ENCODE data around the gene PRLR. TPM values are rescaled to one million over a fixed set of nuclear protein-coding genes. Genes with fewer than 3 reads are reported as not detected.

The PRLR gene
- total and polyA plus RNA-seq, 10 of the 15 experiments (the other 5 are each of a cell fraction or from before 2014, with no cell fraction given) = 0.03 to 8.1 (median 0.20) TPM

GRCh38 chr5:35246900-35247647, 16.8 kb upstream of the PRLR start (continued):
- no peak for TF ChIP-seq ETV6 (conservative IDR thresholded peaks at IDR 0.05 in 1 of 2, IDR thresholded peaks at IDR 0.05 in 1 of 2; ENCODE audit: borderline replicate concordance in 1 of 2, low read depth in 1 of 2)
- no peak for TF ChIP-seq GABPA (IDR thresholded peaks at IDR 0.05; ENCODE audit: low read depth)
- TF ChIP-seq, protein P1, sequence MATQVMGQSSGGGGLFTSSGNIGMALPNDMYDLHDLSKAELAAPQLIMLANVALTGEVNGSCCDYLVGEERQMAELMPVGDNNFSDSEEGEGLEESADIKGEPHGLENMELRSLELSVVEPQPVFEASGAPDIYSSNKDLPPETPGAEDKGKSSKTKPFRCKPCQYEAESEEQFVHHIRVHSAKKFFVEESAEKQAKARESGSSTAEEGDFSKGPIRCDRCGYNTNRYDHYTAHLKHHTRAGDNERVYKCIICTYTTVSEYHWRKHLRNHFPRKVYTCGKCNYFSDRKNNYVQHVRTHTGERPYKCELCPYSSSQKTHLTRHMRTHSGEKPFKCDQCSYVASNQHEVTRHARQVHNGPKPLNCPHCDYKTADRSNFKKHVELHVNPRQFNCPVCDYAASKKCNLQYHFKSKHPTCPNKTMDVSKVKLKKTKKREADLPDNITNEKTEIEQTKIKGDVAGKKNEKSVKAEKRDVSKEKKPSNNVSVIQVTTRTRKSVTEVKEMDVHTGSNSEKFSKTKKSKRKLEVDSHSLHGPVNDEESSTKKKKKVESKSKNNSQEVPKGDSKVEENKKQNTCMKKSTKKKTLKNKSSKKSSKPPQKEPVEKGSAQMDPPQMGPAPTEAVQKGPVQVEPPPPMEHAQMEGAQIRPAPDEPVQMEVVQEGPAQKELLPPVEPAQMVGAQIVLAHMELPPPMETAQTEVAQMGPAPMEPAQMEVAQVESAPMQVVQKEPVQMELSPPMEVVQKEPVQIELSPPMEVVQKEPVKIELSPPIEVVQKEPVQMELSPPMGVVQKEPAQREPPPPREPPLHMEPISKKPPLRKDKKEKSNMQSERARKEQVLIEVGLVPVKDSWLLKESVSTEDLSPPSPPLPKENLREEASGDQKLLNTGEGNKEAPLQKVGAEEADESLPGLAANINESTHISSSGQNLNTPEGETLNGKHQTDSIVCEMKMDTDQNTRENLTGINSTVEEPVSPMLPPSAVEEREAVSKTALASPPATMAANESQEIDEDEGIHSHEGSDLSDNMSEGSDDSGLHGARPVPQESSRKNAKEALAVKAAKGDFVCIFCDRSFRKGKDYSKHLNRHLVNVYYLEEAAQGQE (IDR thresholded peaks at IDR 0.05; ENCODE audit: low read depth, low read length) = no peak
- TF ChIP-seq SUPT20H (IDR thresholded peaks at IDR 0.05; ENCODE audit: borderline replicate concordance, control insufficient read depth, low read depth, low read length) = no peak
- 0 out of 2 replicates have a peak, but pooled peaks have one; percentile 25 for TF ChIP-seq MXI1 (IDR thresholded peaks at IDR 0.05; ENCODE audit: low read depth, low read length)
- no peak for TF ChIP-seq NFYA (IDR thresholded peaks at IDR 0.05; ENCODE audit: borderline replicate concordance, low read depth, low read length)
- no peak for TF ChIP-seq WRNIP1 (IDR thresholded peaks at IDR 0.05; ENCODE audit: borderline replicate concordance, low read depth, low read length)
- TF ChIP-seq USF2 (IDR thresholded peaks at IDR 0.05; ENCODE audit: borderline replicate concordance, low read depth, low read length) = no peak
- TF ChIP-seq MLLT1 (IDR thresholded peaks at IDR 0.05) = no peak
- TF ChIP-seq FOXK2 (IDR thresholded peaks at IDR 0.05) = no peak
- TF ChIP-seq, protein P2, sequence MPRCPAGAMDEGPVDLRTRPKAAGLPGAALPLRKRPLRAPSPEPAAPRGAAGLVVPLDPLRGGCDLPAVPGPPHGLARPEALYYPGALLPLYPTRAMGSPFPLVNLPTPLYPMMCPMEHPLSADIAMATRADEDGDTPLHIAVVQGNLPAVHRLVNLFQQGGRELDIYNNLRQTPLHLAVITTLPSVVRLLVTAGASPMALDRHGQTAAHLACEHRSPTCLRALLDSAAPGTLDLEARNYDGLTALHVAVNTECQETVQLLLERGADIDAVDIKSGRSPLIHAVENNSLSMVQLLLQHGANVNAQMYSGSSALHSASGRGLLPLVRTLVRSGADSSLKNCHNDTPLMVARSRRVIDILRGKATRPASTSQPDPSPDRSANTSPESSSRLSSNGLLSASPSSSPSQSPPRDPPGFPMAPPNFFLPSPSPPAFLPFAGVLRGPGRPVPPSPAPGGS (IDR thresholded peaks at IDR 0.05; ENCODE audit: borderline replicate concordance, insufficient read depth, low read depth, low read length, poor library complexity, severe bottlenecking) = no peak
- TF ChIP-seq PBX3 (IDR thresholded peaks at IDR 0.05; ENCODE audit: insufficient replicate concordance, low read depth, low read length) = peak; percentile 52
- TF ChIP-seq, protein P3, sequence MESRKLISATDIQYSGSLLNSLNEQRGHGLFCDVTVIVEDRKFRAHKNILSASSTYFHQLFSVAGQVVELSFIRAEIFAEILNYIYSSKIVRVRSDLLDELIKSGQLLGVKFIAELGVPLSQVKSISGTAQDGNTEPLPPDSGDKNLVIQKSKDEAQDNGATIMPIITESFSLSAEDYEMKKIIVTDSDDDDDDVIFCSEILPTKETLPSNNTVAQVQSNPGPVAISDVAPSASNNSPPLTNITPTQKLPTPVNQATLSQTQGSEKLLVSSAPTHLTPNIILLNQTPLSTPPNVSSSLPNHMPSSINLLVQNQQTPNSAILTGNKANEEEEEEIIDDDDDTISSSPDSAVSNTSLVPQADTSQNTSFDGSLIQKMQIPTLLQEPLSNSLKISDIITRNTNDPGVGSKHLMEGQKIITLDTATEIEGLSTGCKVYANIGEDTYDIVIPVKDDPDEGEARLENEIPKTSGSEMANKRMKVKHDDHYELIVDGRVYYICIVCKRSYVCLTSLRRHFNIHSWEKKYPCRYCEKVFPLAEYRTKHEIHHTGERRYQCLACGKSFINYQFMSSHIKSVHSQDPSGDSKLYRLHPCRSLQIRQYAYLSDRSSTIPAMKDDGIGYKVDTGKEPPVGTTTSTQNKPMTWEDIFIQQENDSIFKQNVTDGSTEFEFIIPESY (IDR thresholded peaks at IDR 0.05) = peak; percentile 19; the same call in 1 of the 2 replicates
- TF ChIP-seq KDM1A (IDR thresholded peaks at IDR 0.05; ENCODE audit: borderline replicate concordance) = no peak
- no peak for TF ChIP-seq STAT3 (IDR thresholded peaks at IDR 0.05; ENCODE audit: low read depth, low read length)
